ENCODE measurements around the gene DNAH10.

DNA sequence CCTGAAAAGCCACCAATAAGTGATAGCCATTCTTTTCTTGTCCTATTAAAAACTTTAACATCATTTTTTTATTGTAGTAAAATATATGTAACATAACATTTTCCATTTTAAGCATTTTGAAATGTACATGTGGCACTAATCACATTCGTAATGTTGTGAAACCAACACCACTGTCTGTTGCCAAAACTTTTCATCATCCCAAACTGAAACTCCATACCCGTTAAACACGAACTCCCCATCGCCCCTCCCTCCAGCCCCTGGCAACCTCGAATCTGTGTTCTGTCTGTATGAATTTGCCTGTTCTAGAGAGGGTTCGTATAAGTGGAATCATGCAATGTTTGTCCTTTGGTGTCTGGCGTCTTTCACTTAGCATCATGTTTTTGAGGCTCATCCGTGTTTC is 134.7 kb downstream of the DNAH10 start:
- TF ChIP-seq, protein P1, sequence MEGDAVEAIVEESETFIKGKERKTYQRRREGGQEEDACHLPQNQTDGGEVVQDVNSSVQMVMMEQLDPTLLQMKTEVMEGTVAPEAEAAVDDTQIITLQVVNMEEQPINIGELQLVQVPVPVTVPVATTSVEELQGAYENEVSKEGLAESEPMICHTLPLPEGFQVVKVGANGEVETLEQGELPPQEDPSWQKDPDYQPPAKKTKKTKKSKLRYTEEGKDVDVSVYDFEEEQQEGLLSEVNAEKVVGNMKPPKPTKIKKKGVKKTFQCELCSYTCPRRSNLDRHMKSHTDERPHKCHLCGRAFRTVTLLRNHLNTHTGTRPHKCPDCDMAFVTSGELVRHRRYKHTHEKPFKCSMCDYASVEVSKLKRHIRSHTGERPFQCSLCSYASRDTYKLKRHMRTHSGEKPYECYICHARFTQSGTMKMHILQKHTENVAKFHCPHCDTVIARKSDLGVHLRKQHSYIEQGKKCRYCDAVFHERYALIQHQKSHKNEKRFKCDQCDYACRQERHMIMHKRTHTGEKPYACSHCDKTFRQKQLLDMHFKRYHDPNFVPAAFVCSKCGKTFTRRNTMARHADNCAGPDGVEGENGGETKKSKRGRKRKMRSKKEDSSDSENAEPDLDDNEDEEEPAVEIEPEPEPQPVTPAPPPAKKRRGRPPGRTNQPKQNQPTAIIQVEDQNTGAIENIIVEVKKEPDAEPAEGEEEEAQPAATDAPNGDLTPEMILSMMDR (IDR thresholded peaks at IDR 0.05): no peak
- TF ChIP-seq POLR2A (IDR thresholded peaks at IDR 0.05): no peak

All from adrenal gland (tissue), 5 donors.